ENCODE data around the gene ROBO1. TPM values are rescaled to one million over a fixed set of nuclear protein-coding genes. Genes with fewer than 3 reads are reported as not detected.

The ROBO1 gene
- total and polyA plus RNA-seq, 2 donors (not counting 1 experiment from before 2014, with no cell fraction given): 0.27 to 3.2 TPM

DNA sequence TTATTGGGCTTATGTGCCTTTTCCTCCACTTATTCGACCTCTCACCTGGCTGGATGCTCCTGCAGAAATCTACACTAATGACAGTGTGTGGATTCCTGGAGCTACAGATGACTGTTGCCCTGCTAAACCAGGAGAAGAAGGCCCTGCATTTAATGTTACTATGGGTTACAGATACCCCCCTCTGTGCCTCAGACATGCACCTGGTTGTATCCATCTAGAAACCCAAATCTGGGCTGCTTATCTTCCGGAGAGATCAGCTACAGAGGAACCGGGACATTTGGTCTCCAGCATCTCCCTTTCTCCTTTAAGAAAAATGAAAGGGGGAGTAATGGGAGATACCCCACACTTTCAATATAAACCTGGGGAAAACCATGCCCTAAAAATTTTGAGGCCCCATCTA lies 710.0 kb downstream of the ROBO1 start:
- peaks cover 1 to 9% (median 5%) of the 10 kb centered on the region in 3 donors for H3K9me3 ChIP-seq (ENCODE audit: control extremely low read depth in 1 of 3, control insufficient read depth in 2 of 3, insufficient read depth in 1 of 3, low read length in 2 of 3)
- H3K9ac ChIP-seq (ENCODE audit: low read length): no peak overlapping the region
- no peak for ATAC-seq (ENCODE audit: low read depth)
- no peak overlapping the region for H3K27ac ChIP-seq (ENCODE audit: low read length in 2 of 2)
- no peak overlapping the region for H2AFZ ChIP-seq (ENCODE audit: insufficient read depth, low read depth, low read length, poor library complexity, severe bottlenecking)
- H3K4me3 Mint-ChIP-seq: no peak overlapping the region
- H3K79me2 ChIP-seq (ENCODE audit: control insufficient read depth, insufficient read depth, low read length): no peaks in the 10 kb centered on the region
- no peak for TF ChIP-seq EZH2 (IDR thresholded peaks at IDR 0.05; ENCODE audit: borderline replicate concordance, insufficient read depth, low read depth, low read length, poor library complexity, severe bottlenecking)
- TF ChIP-seq CTCF (IDR thresholded peaks at IDR 0.05): no peak
- POLR2A ChIA-PET: no interaction called here
- H3K27me3 Mint-ChIP-seq: no peaks in the 10 kb centered on the region
- no peak overlapping the region for H3K4me2 ChIP-seq (replicated peaks; ENCODE audit: low read depth, low read length, poor library complexity, severe bottlenecking)
- H3K27me3 ChIP-seq (replicated peaks in 1 of 4; ENCODE audit: control extremely low read depth in 1 of 4, control insufficient read depth in 3 of 4, insufficient read depth in 4 of 4, low read length in 3 of 4): no peaks in the 10 kb centered on the region
- H3K9me3 Mint-ChIP-seq (ENCODE audit: insufficient read depth): peaks cover 4% of the 10 kb centered on the region
- no peaks in the 10 kb centered on the region for H3K36me3 ChIP-seq (replicated peaks in 1 of 2; ENCODE audit: control extremely low read depth in 1 of 2, control insufficient read depth in 1 of 2, extremely low read depth in 1 of 2, insufficient read depth in 2 of 2, low read length in 1 of 2)
- WGBS (ENCODE audit: insufficient coverage): 60% methylated on average over 1 of the region's 3 CpGs
- no peak overlapping the region for H3K27ac Mint-ChIP-seq
- H4K20me1 ChIP-seq (ENCODE audit: control insufficient read depth, insufficient read depth, low read length, poor library complexity, severe bottlenecking): no peaks in the 10 kb centered on the region
- no peak overlapping the region for H3K4me3 ChIP-seq (ENCODE audit: control extremely low read depth in 1 of 5, extremely low read depth in 1 of 5, insufficient read depth in 1 of 5, low read depth in 2 of 5, low read length in 4 of 5)
- DNase-seq: no peak
- CTCF ChIA-PET: no interaction called here
- H3K4me1 Mint-ChIP-seq: no peaks in the 10 kb centered on the region
- intact Hi-C loops (cut with micrococcal nuclease): no loop called here
- H3K4me1 ChIP-seq (ENCODE audit: control insufficient read depth in 2 of 2, insufficient read depth in 2 of 2, low read length in 2 of 2): no peaks in the 10 kb centered on the region

GRCh38 chr3:79056498-79056897 lies 711.3 kb downstream of the ROBO1 start:
- Histone ChIP-seq H3K4me2 (replicated peaks; ENCODE audit: low read depth, low read length, poor library complexity, severe bottlenecking) (no peak overlapping the region), H3K9me3 (ENCODE audit: control extremely low read depth in 1 of 3, control insufficient read depth in 2 of 3, insufficient read depth in 1 of 3, low read length in 2 of 3) (peaks cover 2 to 16% (median 7%) of the 10 kb centered on the region in 3 donors), H3K79me2 (ENCODE audit: control insufficient read depth, insufficient read depth, low read length) (no peaks in the 10 kb centered on the region), H3K27ac (ENCODE audit: low read length in 2 of 2) (no peak overlapping the region), H3K36me3 (replicated peaks in 1 of 2; ENCODE audit: control extremely low read depth in 1 of 2, control insufficient read depth in 1 of 2, extremely low read depth in 1 of 2, insufficient read depth in 2 of 2, low read length in 1 of 2) (no peaks in the 10 kb centered on the region), H3K9ac (ENCODE audit: low read length) (no peak overlapping the region), H2AFZ (ENCODE audit: insufficient read depth, low read depth, low read length, poor library complexity, severe bottlenecking) (no peak overlapping the region), H3K4me1 (ENCODE audit: control insufficient read depth in 2 of 2, insufficient read depth in 2 of 2, low read length in 2 of 2) (no peaks in the 10 kb centered on the region), H3K27me3 (replicated peaks in 1 of 4; ENCODE audit: control extremely low read depth in 1 of 4, control insufficient read depth in 3 of 4, insufficient read depth in 4 of 4, low read length in 3 of 4) (no peaks in the 10 kb centered on the region), H3K4me3 (ENCODE audit: control extremely low read depth in 1 of 5, extremely low read depth in 1 of 5, insufficient read depth in 1 of 5, low read depth in 2 of 5, low read length in 4 of 5) (no peak overlapping the region), H4K20me1 (ENCODE audit: control insufficient read depth, insufficient read depth, low read length, poor library complexity, severe bottlenecking) (no peaks in the 10 kb centered on the region)
- intact Hi-C loops (cut with micrococcal nuclease): no loop called here
- WGBS (ENCODE audit: insufficient coverage): 89% methylated on average over 3 of the region's 7 CpGs
- TF ChIP-seq EZH2 (IDR thresholded peaks at IDR 0.05; ENCODE audit: borderline replicate concordance, insufficient read depth, low read depth, low read length, poor library complexity, severe bottlenecking) (no peak), CTCF (IDR thresholded peaks at IDR 0.05) (no peak)
- CTCF ChIA-PET: no interaction called here
- no peak for ATAC-seq (ENCODE audit: low read depth)
- Mint-ChIP-seq H3K27ac (no peak overlapping the region), H3K4me3 (no peak overlapping the region), H3K9me3 (ENCODE audit: insufficient read depth) (peaks cover 7% of the 10 kb centered on the region), H3K27me3 (no peaks in the 10 kb centered on the region), H3K4me1 (no peaks in the 10 kb centered on the region)
- POLR2A ChIA-PET: no interaction called here
- no peak for DNase-seq

All from B cell (primary cell).